SK-N-MC (cell line): ENCODE measurements around the gene ADSS2.

Experiments used
- FOXP2 ChIP-seq: optimal IDR thresholded peaks from 2 replicates; pipeline ENCODE3; 2011; ENCODE audit warnings: mild to moderate bottlenecking, moderate library complexity; ENCODE audit not compliant: insufficient read depth; ENCODE audit errors: extremely low read length, control extremely low read depth
- POLR2AphosphoS5 ChIP-seq: IDR thresholded peaks from 2 replicates; pipeline ENCODE4 v1.6.1; 2012; ENCODE audit warnings: mild to moderate bottlenecking, low read depth, low read length, borderline replicate concordance

- TF ChIP-seq POLR2AphosphoS5 = no peak
- TF ChIP-seq FOXP2 = no peak
Observed at GRCh38 chr1:244437086-244437468, 14.6 kb downstream of the ADSS2 start.
